LHCN-M2 (cell line): ENCODE results near the gene KIAA0753. TPM values are rescaled to one million over a fixed set of nuclear protein-coding genes. Genes with fewer than 3 reads are reported as not detected.

Experiments
- DNase-seq: peaks from one replicate; pipeline ENCODE4 v3.0.0-alpha.2; 2012; ENCODE audit warnings: low read depth
- total RNA-seq: library from RNA; depleted of rRNA; stranded (reverse); fragments of >200 nt; gene quantifications from 2 replicates; pipeline ENCODE4 v1.2.3, GENCODE V29; 2014

Gene KIAA0753
- total RNA-seq, 1 experiment from 2014 or later, result 12.8 TPM

DNA sequence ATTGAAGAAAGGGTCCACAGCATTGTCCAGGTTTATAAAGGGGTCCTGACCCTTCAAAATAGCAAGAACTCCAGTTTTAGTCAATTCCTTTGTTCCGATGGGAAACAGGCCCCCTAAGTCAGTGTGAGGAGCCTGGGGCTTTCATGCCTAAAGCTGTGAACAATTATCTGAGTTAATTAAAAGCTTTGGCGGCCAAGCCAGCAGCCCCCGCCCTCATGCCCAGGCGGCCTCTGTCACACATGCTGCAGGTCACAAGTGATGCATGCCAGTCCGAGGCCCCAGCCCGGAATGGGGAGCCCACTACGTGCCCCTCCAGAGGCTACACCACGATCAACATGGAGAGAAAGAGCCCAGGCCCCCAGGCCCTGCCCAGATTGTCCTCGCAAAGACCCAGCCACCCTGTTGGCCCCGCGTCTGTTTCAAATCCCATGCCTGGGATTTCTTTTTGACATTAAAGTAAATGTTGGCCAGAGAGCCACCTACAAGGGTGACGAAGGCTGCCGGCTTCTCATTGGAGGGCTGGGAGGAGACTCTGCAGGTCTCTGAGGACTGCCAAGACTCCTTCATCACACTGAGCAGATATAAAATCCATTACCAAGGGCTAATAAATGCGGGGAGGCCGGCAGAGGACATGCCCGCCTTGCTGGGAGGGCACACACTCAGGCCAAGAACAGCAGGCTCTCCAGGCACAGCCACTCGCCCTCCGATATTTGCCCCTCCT is 69.6 kb downstream of the KIAA0753 start:
- no peak for DNase-seq

DNA sequence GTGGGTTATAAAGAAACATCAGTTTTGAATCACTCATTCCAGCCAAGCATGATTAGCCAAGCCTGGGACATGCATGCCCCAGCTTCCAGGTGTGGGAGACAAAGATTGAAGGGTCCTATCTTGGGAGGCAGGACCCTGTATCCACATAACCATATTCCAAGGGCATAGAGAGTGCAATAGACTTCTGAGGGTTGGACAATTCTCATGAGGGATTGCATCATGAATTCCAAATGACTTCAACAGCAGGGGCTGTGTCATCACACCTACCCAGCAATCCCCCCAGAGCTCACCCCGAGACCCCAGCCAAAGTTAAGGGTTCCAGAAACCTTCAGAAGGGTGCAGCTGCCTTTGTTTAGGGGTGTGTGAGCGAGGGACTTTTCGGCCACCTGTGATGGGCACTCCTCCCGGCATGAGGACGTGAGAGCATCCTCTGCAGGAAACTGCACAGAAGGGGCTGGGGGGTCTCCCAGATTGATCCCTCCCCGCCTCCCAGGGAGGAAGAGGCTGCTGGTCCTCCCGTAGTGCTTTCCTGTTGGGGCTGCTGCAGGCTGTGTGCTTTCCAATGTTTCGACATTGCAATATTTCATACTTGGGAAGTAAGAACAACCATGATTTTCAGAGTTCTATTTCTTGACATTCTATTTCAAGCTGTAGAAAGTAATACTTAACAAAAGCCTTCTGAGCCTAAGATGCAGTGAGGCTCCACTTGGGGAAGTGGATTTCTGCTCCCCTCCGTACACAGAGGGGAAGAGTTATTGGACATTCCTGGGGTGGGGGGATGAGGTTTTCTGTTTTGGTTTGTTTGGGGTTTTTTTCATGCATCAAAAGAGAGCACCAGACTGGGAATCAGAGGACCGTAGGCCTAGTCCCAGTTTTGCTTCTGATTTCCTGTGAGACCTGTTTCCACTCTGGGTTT is 70.9 kb downstream of the KIAA0753 start:
- DNase-seq, result no peak

DNA sequence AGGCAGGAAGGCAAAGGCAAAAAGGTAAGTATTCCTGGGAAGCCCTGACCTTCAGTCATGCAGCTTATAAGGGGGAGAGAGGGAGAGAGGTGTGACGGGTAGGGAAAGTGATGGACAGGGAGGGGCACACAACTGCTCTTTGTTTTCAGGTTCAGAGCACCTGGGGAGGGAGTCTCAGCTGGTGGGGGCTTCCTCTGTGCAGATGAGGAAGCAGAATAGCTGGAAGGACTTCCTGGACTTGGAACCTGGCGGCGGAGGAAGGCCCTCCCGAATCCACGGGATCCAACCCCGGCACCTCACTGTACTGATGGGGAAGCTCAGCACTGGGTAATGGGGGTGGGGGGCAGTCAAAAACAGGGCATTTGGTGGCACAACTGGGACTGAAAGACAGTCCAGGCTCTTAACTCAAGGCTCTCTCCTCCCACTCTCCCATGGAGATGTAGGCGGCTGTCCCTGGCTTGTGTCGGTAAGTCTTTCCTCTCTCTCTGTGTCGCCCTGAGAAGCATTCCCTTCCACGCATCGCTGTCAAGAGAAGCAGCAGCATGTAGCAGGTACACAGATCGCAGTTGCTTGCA is 72.2 kb downstream of the KIAA0753 start:
- no peak for DNase-seq

DNA sequence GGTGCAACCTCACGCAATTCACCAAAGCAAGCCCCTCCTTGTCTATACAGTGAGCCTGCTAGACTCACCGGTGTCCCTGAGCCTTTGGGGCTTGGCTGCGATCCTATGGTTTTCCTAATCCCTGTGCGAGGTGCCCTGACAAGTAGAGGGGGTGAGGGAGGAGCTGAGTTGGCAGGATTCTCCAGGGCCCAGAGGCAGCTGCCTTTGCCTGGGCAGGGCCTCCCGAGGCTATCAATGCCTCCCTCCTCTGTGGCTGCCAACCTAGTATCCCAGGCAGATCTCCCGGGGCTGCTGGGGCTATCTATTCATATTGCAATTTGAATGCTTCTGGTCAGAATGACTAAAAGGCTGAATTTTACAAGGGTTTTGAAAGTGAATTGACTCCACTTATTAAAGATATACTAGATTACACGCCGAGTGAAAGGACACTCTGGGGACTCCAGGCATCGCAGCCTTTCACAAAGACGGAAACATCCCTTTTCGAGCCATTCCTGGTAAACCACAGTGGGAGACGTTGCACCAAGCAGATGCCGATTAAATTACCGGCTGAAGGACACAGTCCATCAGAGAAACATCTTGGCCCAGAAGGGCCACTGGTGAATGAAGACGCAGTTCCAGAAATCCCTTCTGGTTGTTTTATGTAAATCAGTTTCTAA is 72.9 kb downstream of the KIAA0753 start:
- peak; percentile 68 for DNase-seq

DNA sequence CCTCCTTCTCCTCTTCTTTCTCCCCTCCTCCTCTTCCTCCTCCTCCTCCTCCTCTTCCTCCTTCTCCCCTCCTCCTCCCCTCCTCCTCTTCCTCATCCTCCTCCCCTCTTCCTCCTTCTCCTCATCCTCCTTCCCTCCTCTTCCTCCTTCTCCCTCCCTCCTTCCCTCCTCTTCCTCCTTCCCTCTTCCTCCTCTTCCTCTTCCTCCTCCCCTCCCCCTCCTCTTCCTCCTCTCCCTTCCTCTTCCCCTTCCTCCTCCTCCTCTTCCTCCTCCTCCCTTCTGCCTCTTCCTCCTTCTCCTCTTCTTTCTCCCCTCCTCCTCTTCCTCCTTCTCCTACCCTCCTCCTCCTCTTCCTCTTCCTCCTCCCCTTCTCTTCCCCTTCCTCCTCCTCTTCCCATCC is 79.1 kb downstream of the KIAA0753 start:
- no peak for DNase-seq

DNA sequence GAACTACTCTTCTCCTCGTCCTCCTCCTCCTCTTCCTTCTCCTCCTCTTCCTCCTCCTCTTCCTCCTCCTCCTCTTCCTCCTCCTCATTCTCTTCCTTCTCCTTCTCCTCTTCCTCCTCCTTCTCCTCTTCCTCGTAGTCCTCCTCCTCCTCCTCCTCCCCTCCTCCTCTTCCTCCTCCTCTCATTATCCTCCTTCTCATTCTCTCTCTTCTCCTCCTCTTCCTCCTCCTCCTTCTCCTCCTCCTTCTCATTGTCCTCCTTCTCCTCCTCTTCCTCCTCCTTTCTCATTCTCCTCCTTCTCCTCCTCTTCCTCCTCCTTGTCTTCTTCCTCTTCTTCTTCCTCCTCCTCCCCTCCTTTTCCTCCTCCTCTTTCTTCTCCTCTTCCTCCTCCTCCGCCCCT is 80.0 kb downstream of the KIAA0753 start:
- no peak for DNase-seq

DNA sequence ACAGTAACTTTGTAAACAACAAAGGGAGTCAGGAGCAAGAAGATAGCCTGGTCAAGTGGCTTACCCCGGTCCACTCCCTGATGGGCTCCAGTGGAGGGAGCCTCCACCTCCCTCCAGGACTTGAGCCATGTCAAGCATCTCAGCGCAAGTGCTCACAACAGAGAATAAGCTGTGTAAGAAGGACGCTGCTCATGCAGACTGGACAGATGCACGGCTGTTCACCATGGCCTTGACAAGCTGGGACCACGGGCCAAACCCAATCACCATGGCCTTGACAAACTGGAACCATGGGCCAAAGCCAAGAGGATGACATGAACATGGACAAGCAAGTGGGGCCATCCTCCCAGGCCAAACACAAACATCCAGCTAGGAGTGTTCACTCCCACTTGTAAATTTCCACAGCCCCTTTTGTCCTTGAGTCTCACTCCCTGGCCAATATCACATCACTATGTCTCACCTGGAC is 80.7 kb downstream of the KIAA0753 start:
- DNase-seq, result no peak

DNA sequence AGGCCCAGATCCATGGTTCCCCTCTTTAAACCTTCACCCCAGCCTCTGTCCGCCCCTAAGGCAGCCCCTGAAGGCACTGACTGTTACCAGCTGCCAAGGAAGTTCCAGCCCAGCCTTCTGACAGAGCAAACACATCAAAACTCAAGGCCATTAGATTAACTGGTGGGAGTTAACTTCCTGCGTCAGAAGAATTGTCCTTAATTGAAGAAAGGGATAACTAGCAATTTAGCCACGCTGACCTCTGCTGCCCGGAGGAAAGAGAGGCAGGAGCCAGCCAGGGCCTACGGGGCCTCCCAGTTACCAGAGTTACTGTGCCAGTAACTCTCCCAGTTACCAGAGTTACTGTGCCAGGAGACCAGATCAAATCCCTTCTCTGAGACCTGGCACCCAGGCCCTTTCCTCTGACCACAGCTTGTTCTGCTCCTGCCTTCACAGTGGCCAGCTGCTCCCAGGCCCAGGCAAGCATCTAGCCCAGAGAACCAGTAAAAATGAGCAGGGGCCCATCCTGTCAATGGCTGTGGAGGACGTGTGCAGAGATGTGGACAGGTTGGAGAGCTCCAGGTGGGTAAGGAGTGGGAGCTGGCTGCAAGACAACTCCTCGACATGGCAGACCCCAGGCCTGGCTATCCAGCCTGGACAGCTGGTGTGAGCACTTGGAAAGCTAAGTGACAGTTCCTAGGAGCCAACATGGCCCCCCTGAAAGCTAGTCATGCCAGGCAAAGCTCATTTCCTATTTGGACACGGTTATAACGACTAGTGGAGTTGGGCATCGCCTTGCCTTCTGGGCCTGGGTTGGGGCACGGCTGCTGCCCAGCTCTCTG is 81.4 kb downstream of the KIAA0753 start:
- DNase-seq, result no peak

DNA sequence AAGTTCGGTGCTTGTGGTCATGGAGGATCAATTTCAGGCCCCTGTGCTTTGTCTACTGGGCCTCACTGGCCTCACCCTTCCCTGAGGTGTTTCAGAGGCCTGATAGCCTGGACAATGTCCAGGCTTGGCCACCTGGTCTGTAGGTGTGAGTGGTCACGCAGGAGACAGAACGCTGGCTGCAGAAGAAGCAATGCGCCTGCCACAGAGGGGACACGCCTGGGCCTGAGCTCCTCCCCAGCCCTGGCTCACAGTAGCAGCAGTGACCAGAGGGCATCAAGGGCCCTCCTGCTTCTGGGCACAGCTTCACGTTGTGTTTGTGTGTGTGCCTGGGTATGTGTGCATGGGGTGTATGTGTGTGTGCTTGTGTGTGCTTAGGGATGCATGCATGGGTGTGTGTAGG is 82.2 kb downstream of the KIAA0753 start:
- DNase-seq, result no peak

DNA sequence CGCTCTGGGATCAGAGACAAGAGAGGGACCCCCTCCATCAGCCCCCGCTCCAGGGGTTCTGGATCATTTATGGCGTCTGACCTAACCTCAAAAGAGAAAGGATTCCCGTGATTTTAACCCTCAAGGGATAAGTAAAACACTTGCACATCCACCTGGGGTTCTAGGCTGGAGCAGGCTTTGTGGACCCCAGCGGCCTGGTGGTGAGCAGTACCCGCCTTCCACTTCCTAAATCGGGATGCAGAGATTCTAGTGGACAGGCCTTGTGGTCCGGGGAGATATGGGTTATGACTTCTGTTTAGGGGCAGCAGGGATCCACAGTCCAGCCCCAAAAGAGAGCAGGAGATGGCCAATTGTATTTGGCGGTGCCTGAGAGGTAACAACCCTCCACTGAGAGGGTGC is 83.5 kb downstream of the KIAA0753 start:
- no peak for DNase-seq

DNA sequence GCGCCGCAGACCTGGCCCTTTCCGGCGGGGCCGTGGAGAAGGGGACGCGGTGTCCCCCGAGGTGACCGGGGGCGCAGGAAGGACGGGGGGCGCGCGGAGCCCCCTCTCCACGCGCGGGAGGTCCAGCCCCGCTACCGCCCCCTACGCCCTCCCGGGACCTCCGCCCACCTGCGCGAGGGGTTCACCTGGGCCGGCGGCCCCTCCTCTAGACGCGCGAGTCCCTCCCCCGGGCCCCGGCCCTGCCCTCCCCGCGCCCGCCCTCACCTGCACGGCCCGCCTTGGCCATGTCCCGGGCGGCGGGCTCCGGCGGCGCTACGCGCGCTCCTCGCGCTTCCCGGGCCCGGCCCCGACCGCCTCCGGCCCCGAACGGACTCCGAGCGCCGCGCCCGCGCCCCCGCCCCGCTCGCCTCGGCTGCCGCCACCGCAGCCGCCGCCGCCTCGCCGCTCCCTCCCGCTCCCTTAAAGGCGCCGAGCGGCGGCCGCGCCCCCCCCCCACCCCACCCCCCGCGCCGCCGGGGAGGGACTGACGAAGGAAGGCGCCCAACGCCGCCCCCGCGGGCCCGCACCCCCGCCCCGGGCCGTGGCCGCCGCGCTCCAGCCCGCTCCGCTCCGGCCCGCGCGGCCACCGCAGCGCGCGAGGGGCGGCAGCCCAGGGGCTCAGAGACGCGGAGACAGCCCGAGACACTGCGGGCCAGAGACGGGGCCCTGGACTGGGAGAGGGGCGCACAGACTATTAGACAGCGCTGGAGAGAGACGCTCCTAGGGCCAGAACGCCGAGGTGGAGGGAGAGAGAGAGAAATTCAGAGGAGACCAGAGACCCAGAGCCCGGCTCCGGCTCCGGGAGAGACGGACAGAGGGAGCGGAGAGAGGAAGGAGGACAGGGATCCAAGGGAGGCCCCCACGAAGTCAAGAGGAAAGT is 84.1 kb downstream of the KIAA0753 start, which contains the start of gene PITPNM3:
PITPNM3 (minus strand) TSS at position 435 of the 919 bp plus-strand sequence; CDS start at position 286, 149 bp downstream.
- DNase-seq, result no peak

DNA sequence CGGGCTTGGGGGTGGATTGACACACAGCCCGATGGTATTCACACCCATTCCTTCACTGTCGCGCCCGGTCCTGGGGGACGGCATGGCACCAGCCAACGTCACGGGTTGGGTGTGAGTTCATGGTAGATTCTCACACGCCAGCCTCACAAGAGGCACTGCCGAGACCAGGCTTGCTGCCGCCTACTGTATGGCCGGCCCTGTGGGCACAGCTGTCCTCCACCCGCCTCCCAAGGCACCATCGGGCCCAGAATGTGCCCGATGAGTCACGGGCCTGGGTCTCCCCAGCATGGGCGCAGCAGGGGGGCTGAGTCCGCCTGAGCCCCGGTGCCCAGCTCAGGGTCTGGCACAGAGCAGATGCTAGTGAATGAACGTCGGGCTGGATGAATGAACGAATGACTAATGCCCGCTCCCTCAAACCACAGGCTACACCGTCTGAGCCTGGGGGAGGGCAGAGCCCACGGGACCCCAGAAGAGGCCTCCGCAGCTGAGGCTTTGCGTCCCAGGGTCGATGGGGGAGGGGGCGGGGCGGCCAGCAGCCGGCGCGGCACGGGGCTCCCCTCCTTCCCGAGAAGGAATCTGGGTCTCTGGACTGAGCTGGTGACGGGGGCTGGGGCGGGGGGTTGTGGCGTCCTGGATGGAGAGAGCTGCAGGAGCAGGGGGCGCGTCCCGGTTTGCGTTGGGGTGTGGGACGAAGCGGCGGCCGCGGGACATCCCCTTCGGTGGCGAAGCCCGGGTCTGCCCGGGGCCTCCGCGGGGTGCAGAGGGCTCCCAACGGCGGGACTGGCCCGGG is 85.0 kb downstream of the KIAA0753 start:
- DNase-seq, result peak; percentile 66

DNA sequence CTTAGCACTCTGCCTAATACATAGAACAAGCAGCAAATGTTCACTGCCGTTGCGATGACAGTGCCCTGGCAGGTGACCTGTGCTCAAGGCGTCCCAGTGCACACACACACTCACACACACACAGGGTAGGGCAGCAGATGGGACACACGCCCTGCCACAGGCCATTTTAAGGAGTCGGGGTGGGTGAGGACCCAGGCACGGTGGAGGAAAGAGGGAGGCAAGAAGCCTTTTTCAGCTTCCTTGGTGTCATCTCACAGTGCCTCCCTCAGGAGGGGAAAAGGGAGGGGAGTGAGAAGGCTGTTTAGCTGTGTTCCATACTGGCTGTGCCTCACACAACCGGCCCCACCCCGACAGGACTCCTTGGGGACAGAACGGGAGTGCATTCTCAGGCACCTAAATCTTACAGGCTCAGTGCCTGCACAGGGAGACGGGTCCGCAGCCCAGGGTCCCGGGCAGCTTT is 85.6 kb downstream of the KIAA0753 start:
- no peak for DNase-seq

DNA sequence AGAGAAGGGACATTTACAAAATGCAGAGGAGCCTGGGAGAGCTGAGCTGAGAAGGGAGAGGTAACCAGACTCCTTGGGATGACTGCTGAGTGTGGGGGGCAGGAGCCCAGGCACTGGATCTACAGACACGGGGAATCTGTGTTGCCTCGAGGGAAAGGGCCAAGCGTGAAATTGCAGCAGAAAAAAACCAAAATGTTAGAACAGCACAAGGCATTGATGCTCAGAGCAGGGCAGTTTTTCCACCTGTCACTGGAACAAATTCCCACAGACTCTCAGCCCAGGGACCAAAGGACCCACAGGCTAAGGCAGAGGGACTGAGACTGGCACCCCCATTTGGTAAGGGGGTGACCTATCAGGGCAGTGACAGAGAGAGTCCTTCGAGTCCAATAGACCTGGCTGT is 86.2 kb downstream of the KIAA0753 start:
- DNase-seq, result no peak

DNA sequence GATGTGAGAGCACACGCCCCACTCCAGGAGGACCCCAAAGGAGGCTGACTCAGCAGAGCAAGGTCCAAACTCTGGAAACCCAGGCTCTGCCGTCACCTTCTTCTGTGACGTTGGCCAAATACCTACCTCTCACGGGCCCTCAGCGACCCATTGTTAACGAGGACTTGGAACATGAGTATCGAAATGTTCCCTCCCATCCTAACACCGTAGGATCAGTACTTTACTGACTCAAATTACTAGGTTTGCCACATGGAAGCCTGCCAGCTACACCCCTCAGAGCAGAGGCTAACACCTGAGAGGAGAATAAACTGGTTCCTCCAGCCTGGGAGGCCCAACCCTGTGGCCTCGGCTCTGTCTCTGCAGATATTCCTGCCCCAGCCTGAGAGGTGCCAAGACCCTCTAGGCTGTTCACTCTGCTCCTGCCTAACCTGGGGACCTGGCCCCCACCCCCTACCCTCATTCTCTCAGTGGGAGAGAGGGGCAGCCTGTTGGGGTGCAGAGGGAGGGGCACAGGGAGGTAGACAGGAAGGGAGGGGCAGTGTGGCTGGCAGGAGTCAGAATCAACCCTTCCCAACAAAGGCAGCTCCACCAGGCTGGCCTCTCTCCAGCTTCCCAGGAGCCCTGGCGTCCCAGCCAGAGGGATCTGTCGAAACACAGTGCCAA is 88.5 kb downstream of the KIAA0753 start:
- DNase-seq, result no peak

DNA sequence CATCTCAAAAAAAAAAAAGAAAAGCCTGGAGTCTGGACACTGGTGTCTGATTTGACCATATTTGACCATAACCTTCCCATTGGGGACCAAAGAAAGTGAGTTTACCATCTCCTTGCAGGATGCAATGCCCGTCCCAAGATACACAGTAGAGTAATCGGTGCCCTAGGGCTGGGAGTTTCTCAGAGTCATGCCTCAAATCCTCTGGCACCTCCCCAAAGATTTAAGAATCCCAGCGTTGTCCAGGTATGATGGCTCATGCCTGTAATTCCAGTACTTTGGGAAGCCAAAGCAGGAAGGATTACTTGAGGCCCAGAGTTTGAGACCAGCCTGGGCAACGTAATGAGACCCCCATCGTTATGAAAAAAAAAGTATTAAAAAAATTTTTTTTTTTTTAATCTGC is 89.2 kb downstream of the KIAA0753 start:
- no peak for DNase-seq

DNA sequence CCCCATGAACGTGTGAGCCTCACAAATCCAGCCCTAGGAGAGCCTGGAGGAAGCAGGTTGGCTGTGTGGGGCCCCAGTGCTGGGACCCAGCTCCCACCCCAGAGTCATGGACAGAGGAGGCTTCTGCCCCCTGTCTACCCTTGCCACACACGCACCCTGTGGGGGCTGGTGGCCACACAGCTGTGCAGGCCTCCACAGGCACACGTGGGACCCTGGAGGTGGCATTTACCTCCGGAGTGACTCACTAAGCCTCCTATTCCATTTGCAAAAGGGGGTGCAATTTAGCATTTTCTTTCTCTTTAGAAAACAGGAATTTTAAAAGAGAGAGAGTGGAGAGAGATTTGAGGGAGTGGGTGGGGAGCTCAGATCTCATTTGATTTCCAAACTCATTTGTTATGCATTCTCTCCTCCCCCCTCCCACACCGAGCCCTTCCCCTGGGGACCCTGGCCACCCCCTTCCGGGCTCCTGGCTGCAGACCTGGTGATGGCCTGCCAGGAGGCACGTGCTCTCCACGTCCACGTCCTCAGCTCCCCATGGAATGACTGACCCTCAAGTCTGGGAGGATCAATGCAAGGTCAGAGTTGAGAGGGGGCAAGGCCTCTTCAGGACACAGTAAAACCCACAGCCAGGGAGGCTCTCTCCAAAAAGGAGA is 91.0 kb downstream of the KIAA0753 start:
- no peak for DNase-seq
